Stimulated activated naive B cell treated with anti-CD40 and anti-IgM and Interleukin-4, amounts not matched to agents 10 μg/mL and 1 μg/mL and 100 μg/mL, for 72 hours (primary cell): Measurements from ENCODE around the gene MB21D2.
"Not testable (repeated sequence)": the region's sequence is repeated elsewhere in the genome, so short reads cannot be mapped to it uniquely, and the experiment has no call there.

Experiments
- ATAC-seq, 2 donors: fragments of 150-1000 bp; cut with Tn5 transposase; replicated peaks; 2 replicates each; pipeline ENCODE4 v1.10.0; 2021; ENCODE audit warnings: moderate library complexity in 1 of 2
- DNase-seq: peaks from one replicate; pipeline ENCODE4 v3.0.0; 2021
- H3K27ac Mint-ChIP-seq: one replicate; pipeline ENCODE4 v1.8.0; 2022; ENCODE audit warnings: mild to moderate bottlenecking, mixed read lengths
- H3K27me3 Mint-ChIP-seq, 2 donors: one replicate each; pipeline ENCODE4 v1.8.0; 2022; ENCODE audit warnings: mixed read lengths in 2 of 2
- H3K36me3 Mint-ChIP-seq, 2 donors: one replicate each; pipeline ENCODE4 v1.8.0; 2022; ENCODE audit warnings: mixed read lengths in 2 of 2, mild to moderate bottlenecking in 1 of 2
- H3K4me1 Mint-ChIP-seq, 2 donors: one replicate each; pipeline ENCODE4 v1.8.0; 2022; ENCODE audit warnings: mixed read lengths in 2 of 2, mild to moderate bottlenecking in 1 of 2
- H3K4me3 Mint-ChIP-seq, 2 donors: one replicate each; pipeline ENCODE4 v1.8.0; 2022; ENCODE audit warnings: mild to moderate bottlenecking in 2 of 2, mixed read lengths in 2 of 2, moderate library complexity in 1 of 2
- H3K9me3 Mint-ChIP-seq, 2 donors: one replicate each; pipeline ENCODE4 v1.8.0; 2022; ENCODE audit warnings: mixed read lengths in 2 of 2, mild to moderate bottlenecking in 1 of 2

Gene MB21D2

DNA sequence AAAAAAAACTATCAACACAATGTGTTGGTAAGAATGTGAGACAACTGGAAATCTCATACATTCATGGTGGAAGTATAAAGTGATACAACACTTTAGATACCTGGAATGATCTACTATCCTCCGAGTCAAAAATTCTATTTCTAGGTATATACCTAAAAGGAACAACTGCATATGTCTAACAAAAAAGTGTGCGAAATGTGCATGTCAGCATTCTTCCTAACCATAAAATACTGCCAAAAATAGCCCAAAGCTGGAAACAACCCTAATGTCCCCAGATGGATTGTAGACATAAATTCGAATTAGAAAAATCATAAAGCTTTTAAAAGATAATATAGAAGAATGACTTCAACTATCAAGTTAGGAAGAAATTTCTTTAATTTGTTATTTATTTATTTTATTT is 139.1 kb downstream of the MB21D2 start:
- Mint-ChIP-seq H3K9me3 (peaks cover 10 to 16% of the 10 kb centered on the region in 2 donors), H3K27ac (no peak overlapping the region), H3K36me3 (peaks cover 3 to 6% of the 10 kb centered on the region in 2 donors), H3K4me3 (no peak overlapping the region), H3K4me1 (no peaks in the 10 kb centered on the region), H3K27me3 (peaks cover 0 to 3% of the 10 kb centered on the region in 2 donors)
- no peak for ATAC-seq
- no peak for DNase-seq

DNA sequence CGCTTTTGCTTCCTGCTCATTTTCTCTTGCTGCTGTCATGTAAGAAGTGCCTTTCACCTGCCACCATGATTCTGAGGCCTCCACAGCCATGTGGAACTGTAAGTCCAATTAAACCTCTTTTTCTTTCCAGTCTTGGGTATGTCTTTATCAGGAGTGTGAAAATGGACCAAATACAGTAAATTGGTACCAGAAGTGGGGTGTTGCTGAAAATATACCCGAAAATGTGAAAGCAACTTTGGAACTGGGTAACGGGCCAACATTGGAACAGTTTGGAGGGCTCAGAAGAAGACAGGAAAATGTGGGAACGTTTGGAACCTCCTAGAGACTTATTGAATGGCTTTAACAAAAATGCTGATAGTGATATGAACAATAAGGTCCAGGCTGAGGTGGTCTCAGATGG is 143.3 kb downstream of the MB21D2 start:
- ATAC-seq, H3K27me3 Mint-ChIP-seq, H3K27ac Mint-ChIP-seq, H3K4me3 Mint-ChIP-seq, DNase-seq, H3K36me3 Mint-ChIP-seq, H3K4me1 Mint-ChIP-seq: not testable (repeated sequence)
- peaks cover 10 to 17% of the 10 kb centered on the region in 2 donors for H3K9me3 Mint-ChIP-seq

DNA sequence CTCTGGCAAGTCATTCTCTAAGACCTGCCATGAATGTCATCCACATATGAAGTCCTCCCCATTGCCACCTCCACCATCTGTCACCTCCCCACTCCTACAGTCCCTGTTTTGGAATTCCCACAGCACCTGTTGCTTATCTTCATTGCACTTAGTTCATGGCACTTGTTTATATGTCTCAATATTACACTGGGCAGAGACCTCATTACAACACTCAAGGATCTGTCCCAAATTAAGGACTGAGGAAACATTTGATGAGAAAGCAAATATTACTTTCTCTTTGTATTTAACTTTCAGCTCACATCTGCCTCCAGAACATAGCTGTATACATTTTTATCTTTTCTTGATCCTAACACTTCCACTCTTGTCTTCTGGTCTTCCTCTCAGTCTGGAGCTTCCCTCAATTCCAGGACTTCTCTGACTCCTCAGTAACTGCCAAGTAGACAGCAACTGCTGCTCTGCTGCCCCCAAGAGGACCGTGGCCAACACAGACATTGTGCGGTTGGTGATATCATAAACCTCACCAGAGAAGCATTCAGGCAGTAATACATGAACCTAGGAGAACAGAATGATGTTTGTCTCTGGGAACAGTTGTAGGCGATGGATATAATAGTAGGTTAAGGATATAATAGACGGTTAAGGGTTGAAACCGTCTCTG is 145.3 kb downstream of the MB21D2 start:
- H3K9me3 Mint-ChIP-seq: peaks cover 10 to 17% of the 10 kb centered on the region in 2 donors
- H3K4me3 Mint-ChIP-seq: no peak overlapping the region
- DNase-seq: no peak
- H3K27me3 Mint-ChIP-seq: peaks cover 0 to 3% of the 10 kb centered on the region in 2 donors
- H3K27ac Mint-ChIP-seq: no peak overlapping the region
- no peak for ATAC-seq
- H3K36me3 Mint-ChIP-seq: peaks cover 3 to 6% of the 10 kb centered on the region in 2 donors
- H3K4me1 Mint-ChIP-seq: no peaks in the 10 kb centered on the region

DNA sequence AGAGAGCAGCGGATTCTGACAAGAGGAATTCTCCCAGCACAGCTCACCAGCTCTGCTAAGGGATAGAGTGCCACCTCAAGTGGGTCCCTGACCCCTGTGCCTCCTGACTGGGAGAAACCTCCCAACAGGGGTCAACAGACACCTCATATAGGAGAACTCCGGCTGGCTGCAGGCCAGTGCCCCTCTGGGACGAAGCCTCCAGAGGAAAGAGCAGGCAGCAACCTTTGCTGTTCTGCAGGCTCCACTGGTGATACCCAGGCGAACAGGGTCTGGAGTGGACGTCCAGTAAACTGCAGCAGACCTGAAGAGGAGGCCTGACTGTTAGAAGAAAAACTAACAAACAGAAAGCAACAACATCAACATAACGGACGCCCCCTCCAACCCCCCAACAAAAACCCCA is 159.0 kb downstream of the MB21D2 start:
- H3K27ac Mint-ChIP-seq: no peak overlapping the region
- ATAC-seq (no peak), DNase-seq (no peak)
- H3K4me3 Mint-ChIP-seq: no peak overlapping the region
- no peaks in the 10 kb centered on the region for H3K27me3 Mint-ChIP-seq
- H3K36me3 Mint-ChIP-seq: no peaks in the 10 kb centered on the region
- H3K4me1 Mint-ChIP-seq: no peaks in the 10 kb centered on the region
- H3K9me3 Mint-ChIP-seq: peaks cover 4 to 8% of the 10 kb centered on the region in 2 donors

DNA sequence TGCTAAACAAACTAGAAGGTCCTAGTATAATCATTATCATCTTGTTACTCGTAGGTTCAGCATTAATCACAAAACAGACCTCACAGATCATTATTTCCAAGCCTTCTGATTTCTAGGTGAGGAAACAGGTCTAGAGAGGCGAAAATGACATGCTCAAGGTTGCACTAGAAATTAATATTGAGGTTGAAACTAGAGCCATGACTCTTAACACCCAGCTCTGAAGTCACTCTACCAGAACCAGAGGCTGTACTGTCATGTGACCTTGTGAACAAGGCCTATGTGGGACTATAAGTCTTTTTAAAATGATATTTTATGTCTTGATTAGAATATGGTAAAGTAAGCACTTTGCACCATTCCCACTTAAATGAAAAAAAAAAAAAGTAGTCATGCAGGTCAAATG is 166.5 kb downstream of the MB21D2 start:
- H3K27me3 Mint-ChIP-seq: peaks cover 0 to 5% of the 10 kb centered on the region in 2 donors
- no peaks in the 10 kb centered on the region for H3K4me1 Mint-ChIP-seq
- no peak overlapping the region for H3K4me3 Mint-ChIP-seq
- H3K36me3 Mint-ChIP-seq: no peaks in the 10 kb centered on the region
- ATAC-seq (no peak), DNase-seq (no peak)
- H3K9me3 Mint-ChIP-seq: peaks cover 0 to 4% of the 10 kb centered on the region in 2 donors
- H3K27ac Mint-ChIP-seq: no peak overlapping the region

DNA sequence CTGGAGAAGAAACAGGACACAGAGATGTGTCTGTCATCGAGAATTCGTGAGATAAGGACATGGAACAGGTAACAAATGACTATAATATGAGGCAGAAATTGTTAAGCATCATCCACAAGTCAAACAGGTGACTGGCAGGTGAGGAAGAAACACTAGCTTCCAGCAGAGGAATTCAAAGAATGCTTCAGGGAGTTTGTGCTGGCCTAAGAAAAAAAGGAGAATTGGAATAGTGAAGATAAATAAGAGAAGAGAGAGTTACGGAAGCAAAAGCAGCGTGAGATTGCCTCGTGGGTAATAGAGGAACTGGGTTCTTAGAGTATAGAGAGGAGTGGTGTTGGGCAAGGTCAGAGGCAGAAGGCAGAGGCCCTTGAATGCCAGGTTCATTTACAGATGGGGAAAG is 167.5 kb downstream of the MB21D2 start:
- Mint-ChIP-seq H3K9me3 (peaks cover under 1 to 2% of the 10 kb centered on the region in 2 donors), H3K27ac (no peak overlapping the region), H3K4me3 (no peak overlapping the region), H3K4me1 (no peaks in the 10 kb centered on the region), H3K36me3 (no peaks in the 10 kb centered on the region), H3K27me3 (peaks cover 0 to 5% of the 10 kb centered on the region in 2 donors)
- no peak for ATAC-seq
- no peak for DNase-seq

DNA sequence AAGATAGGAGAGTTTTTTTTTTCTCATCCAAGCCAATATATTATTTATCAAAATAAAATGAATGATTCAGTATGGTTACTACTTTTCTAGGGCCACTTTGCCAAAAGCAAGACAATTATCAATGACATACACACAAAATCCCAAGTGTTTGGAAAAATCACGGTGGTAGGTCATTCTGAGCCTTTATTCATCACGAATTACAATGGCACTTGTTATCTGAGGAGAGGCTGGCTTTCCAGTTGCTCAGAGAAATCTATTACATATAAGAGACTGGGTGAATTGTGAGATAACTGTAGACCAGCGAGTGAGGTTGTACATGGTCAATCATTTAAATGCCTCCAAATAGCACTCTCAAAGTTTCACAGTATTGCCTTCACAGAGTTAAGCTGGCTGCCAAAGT is 169.9 kb downstream of the MB21D2 start:
- no peak for DNase-seq

DNA sequence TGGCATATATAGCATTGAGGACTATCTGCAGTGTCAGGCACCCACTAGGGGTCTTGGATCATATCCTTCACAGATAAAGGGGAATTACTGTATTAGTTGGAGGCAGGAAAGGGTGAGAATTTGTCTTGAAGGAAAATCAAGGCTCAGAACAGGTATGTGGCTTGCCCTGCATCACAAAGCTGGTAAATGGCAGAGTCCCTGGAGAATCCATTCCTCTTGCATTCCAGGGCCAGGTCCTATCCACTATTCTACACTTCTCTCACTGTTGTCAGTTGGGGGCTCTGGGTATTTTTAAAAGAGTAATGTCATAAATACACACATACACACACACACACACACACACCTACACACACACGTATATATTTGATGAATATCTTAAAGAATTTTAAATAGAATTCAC is 170.5 kb downstream of the MB21D2 start:
- H3K4me3 Mint-ChIP-seq: no peak overlapping the region
- no peaks in the 10 kb centered on the region for H3K36me3 Mint-ChIP-seq
- peaks cover 0 to 5% of the 10 kb centered on the region in 2 donors for H3K27me3 Mint-ChIP-seq
- H3K4me1 Mint-ChIP-seq: no peaks in the 10 kb centered on the region
- ATAC-seq (no peak), DNase-seq (no peak)
- H3K27ac Mint-ChIP-seq: no peak overlapping the region
- peaks cover 3 to 4% of the 10 kb centered on the region in 2 donors for H3K9me3 Mint-ChIP-seq

More for the DNA sequence above, 169.9 kb downstream of the MB21D2 start:
- Mint-ChIP-seq H3K27me3 (peaks cover 0 to 5% of the 10 kb centered on the region in 2 donors), H3K27ac (no peak overlapping the region), H3K4me1 (no peaks in the 10 kb centered on the region), H3K36me3 (no peaks in the 10 kb centered on the region), H3K4me3 (no peak overlapping the region), H3K9me3 (peaks cover 3 to 4% of the 10 kb centered on the region in 2 donors)
- ATAC-seq: no peak
